Middle frontal gyrus (tissue), 1 donor: ENCODE measurements around the gene RAPGEF1.
A peak's percentile ranks its signal among the peaks of the same experiment; 100 is the strongest.

ENCODE experiments used
- DNase-seq: peaks from one replicate; pipeline ENCODE4 v3.0.0-alpha.2; 2015; ENCODE audit warnings: low spot score; ENCODE audit errors: extremely low spot score

Gene RAPGEF1

GRCh38 chr9:131530920-131531832 lies 208.7 kb downstream of the RAPGEF1 start, which contains the start of gene UCK1:
Gene UCK1 (minus strand): TSS chr9:131531263. CDS start chr9:131531174, 89 bp downstream.
- peak; percentile 66 for DNase-seq

- no peak for DNase-seq
Observed at GRCh38 chr9:131530546-131530919, 209.3 kb downstream of the RAPGEF1 start.

GRCh38 chr9:131529597-131530545 lies 210.0 kb downstream of the RAPGEF1 start:
- no peak for DNase-seq

DNA sequence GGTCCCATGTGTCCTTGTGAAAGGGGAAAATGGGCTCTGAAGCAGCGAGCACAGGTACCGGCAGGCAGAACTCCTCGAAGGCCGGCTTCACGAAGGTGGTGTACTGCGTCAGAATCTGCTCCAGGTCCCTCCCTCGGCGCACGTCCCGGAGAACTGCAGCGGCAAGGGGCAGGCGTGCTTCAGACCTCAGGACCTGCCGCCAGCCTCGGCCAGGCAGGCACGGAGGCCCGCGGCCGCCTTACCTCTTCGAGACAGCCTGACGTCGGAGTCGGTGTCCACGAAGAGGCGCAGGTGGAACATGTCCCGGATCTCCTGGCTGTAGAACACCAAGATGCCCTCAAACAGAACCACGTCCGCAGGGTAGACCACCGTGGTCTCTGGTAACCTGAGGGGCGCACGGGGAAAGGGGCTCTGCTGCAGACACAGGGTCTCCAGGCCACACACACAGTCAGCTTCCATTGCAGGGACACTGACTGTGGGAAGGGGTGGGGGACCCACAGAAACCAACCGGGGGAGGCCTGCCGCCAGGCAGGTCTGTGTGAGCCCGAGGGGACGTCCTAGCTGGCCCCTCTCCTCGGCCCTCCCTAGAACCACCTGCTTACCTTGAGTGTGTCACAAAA lies 210.9 kb downstream of the RAPGEF1 start:
- DNase-seq, result no peak

DNA sequence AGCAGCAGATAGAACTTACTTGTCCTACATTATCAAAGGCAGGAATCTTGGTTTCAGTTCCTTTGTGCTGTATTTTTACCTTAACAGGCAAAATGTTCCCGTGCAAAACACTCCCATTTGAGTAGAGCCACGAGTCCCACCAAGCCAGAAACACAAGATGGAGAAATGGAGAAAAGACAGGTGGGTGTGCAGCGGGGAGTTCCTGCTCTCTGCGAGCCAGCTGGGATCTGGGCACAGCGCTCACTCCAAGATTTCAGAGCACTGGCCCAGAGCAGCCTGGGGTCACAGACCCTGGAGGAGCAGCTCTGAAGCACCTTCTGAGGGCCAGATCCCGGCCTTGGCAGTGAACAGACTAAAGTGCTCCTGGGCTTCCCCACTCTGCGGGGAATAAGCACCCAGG lies 211.7 kb downstream of the RAPGEF1 start:
- no peak for DNase-seq
